AG08396 (cell line): ENCODE results near the gene MALRD1.
A peak's percentile ranks its signal among the peaks of the same experiment; 100 is the strongest.

ENCODE experiments used
- DNase-seq: peaks from one replicate; pipeline ENCODE4 v3.0.0; 2012; ENCODE audit warnings: low spot score, mixed read lengths

The MALRD1 gene

DNA sequence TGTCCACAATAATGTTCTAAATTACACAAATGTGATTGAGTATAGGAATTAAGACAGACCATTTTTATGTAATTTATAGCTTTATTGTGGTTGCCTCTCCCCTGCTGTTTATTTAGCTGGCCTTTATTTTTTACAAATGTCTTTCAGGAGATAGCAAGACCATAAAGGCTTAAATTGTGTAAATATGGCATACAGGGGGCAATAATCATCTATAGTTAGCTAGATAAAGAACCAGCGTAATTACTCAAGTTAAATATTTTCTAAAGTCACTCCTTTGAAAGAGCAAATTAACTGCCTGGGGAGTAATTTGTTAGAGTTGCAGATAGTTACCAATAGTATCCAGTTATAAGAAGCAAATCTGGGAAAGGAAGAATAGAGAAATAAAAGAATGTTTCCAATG lies at the start of gene MALRD1:
TSS of gene MALRD1 (plus strand) at position 313 of the 400 bp plus-strand sequence. CDS start 138 bp downstream, outside the sequence.
- no peak for DNase-seq

DNA sequence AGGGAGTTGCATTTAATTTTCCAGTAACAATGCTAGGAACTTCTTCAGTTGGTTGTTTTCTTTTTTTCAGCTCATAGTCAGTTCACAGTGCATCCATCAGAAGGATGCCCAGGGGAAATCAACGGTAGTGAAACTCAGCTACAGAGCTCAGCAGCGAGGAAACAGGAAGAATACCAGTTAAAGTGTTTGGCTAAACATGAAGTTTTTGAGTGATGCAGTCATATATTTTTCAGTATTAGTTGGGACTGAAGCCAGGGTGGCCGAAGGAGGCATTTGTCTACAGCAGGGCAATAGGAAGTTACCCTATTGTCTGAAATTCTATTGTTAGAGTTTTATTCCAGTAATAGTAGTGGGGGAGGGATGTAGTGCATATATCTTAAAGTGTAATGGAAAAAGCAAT lies 45.3 kb upstream of the MALRD1 start:
- DNase-seq = no peak

DNA sequence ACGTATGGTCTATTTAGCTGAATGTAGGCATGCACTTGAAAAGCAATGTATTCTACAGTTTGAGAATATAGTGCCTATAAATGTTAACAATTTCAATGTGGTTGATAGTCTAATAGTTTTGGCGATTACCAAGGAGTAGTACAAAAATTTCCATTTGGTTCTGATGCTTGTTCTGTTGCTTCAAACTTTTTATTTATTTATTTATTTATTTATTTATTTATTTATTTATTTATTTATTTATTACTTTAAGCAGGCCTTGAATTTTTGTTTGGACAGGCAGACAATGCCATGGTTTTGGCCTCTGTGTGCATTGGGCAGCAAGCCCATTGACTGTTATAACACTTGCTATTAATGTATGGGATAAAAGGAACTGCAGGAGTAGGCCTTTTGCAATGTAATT lies 36.5 kb upstream of the MALRD1 start:
- DNase-seq = no peak

DNA sequence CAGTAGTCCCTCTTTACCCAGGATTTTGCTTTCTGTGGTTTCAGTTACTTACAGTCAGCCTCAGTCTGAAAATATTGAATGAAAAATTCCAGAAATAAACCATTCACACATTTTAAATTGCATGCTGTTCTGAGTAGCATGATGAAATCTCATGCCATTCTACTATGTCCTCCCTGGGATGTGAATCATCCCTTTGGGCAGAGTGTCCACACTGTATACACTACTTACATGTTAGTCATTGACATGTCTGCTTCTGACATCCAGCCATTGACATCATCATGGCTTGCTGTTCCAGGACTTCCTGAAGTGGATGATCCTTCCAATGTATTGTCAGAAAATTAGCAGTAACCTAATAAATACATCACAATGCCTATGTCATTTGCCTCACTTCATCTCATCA lies 34.6 kb upstream of the MALRD1 start:
- DNase-seq = peak; percentile 41

DNA sequence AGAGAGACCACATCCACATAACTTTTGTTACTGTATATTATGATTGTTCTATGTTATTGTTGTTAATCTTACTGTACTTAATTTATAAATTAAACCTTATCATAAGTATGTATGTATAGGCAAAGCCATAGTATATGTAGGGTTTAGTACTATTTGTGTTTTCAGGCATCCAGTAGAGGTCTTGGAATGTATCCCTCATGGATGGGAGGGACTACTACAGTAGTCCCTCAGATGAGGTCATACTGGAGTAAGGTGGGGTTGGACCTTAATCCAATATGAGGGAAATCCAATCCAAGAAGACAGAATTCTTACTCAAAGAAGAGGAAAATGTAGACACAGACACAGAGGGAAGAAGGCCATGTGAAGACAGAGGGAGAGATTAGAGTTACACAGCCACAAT lies 34.1 kb upstream of the MALRD1 start:
- DNase-seq = no peak

DNA sequence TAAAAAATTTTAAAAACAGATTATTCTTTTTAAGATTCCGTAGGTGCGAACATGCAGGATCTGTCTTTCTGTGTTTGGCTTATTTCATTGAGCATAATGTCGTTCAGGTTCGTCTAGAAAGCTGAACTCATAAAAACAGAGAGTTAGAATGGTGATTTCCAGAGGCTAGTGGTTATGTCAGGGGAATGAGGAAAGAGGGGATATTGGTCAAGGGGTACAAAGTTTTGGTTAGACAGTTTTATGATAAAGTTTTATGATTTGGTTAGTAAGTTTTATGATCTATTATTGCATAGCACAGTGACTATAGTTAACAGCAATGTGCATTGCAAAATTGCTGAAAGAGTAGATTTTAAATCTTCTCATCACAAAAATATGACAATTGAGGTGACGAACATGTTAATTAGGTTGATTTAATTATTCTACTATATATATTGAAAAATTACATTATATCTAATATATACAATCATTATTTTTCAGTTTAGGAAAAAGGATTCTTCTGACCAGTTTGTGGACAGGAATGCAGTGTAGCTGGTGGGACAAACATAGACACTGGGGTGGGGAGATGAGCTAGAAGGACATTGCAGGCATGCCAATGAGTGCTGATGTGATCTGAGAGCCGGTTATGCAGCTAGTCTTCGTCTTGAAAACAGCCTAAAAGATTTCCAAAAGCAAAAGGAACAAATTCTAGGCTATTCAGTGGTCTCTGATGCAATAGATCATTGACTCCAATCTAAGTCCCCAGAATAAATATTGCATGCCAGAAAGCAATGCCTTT lies 31.3 kb upstream of the MALRD1 start:
- no peak for DNase-seq

DNA sequence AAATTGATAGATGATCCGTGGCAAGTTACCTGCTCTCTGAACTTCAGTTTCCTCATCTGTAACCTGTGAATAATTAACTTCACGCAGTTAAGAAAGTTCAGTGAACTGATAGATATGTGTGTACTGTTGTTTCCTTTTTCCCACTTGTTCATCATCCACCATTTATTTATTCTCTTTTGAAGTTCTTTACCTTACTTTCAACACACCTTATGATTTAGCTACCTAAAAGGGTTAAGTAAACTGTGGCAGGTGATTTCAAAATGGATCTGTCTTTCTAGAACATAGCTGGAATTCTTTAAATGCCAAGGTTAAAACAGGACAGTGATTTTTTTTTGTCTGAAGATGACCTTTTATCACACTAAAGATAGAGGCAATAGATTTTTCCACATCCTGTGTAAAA lies 27.4 kb upstream of the MALRD1 start:
- no peak for DNase-seq

DNA sequence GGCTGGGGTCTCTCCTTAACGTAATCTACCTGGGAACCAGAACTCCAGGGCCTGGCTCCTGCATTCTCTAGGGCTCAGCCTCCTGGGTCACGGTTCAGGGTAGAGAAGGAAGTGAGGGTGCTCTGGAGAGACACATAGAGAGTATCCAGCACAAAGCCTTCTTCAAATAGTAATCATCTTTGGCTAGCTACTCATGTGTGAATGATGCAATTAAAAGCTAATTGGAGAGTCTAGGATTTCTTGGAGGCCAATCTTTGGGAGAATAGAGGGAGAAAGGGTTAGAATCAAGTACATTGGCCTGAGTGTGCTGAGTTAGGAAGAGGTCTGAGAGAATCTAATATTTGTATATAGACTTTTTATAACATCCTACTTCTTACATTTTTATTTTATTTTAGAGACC lies 24.0 kb upstream of the MALRD1 start:
- no peak for DNase-seq

DNA sequence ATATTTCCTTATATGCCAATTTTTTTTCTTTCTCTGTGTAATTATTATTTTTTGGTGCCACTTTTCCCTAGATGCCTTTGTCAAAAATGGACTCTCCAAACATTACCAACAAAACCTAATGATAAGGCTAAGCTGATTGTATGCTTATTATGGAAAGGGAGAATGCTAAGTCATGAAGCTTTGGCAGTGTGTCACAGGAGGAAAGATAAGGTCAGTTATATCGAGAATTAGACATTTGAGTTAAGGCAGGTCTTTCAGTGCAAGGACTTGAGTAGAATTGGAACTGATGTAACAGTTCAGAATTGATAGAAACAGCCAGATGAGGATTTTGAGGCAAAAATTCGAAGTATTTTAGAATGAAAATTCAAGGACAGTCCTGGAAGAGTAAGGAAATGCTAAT lies 16.8 kb upstream of the MALRD1 start:
- DNase-seq = no peak

DNA sequence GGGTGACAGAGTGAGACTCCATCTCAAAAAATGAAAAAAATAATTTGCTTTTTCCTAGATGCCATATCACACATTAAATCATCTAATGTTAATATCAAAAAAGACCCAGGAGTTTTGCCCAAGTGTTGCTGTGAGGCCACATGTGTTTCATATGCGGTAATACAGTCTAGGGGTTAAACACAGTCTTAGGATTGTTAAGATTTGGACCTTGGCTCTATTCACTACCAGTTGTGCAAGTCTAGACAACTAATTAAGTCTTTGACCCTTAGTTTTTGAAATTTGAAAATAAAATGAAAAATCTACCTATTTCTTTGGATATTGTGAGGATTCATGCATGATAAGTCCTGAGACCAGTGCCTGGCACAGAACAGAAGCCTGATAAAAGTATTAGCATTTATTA lies 14.9 kb upstream of the MALRD1 start:
- no peak for DNase-seq

DNA sequence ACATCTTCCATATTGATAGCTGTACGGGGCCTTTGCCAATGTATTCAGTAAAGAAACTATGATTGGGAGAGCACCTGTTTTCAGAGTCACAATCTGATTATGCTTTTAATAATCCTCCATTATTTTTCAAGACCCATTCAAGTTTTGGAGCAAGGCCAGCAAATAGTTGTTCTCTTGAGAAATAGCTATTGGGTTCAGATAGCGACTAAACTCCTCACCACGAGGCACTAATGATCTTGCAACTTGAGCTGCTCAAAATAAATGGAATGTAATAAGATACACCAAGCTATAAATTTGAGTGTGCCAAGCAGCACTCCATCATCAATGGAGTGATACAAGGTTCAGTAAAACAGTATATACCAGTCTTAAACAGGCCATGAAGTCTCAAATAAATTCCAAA lies 7.4 kb upstream of the MALRD1 start:
- no peak for DNase-seq

DNA sequence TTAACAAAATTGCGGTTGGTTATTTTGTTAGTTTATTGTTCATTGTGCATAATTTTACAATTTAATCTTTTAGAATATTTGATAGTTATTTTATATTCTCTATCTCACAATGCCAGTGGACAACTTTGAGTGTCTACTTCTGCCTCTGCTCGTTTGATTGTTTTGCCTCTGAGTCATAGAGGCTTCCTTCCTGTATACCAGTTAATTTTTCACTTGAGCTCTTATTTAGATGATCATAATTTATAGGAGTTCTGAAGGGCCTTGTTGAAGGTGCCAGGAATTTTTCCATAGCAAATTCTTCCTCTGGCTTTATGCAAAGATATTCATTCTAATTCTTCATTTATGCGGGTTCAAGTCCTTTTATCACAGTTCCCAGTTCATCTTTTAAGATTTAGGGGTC lies 5.2 kb upstream of the MALRD1 start:
- no peak for DNase-seq

DNA sequence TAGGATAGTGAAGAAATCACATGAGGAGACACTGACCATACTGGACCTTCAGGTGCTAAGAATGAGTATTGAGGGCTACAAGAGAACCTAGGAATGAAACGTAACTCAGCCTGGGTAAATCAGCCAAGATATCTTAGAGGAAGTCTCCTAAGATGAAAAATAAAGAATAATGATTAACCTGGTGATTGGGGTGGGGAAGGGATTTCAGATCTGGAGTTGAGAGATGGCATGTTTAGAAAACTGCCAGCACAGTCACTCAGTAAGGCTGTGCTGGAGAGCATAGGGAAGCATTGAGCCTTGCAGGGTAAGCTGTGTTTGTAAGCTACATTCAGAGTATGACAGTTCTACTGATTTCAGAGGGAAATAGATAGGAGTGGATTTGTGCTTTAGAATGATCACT lies 1.9 kb upstream of the MALRD1 start:
- DNase-seq = no peak

DNA sequence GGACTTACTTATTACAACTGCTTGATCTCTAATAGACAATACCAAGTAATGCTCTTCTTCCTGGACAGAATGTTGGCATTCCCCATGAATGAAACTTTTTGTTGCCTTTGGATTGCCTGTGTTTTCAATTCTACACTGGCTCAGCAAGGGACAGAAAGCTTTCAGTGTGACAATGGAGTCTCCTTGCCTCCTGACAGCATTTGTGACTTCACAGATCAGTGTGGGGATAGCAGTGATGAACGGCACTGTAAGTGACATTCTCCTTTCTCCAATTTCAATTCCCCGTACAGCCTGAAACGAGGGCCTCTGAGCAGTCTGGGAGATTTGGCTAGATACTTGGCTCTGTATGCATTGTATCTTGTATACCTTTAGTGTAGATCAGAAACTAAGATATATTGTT lies 290 bp downstream of the MALRD1 start:
- DNase-seq = no peak

DNA sequence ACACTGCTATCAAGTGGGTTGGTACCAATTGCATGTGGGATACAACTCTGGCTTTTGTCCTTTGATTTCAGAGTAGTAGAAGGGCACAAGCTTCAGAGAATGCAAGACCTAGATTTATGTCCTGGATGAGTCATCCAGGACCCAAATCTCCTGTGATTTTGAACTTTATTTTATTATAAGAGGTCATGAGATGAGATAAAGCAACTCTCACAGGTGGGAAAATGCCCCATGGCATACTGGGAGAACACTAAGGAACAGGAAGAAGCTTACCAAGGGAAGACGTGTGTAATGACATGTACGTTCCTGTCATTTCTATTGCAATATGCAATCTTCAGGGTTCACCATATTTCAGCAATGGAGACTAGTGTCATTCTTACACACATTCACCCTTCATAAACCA lies 966 bp downstream of the MALRD1 start:
- no peak for DNase-seq

DNA sequence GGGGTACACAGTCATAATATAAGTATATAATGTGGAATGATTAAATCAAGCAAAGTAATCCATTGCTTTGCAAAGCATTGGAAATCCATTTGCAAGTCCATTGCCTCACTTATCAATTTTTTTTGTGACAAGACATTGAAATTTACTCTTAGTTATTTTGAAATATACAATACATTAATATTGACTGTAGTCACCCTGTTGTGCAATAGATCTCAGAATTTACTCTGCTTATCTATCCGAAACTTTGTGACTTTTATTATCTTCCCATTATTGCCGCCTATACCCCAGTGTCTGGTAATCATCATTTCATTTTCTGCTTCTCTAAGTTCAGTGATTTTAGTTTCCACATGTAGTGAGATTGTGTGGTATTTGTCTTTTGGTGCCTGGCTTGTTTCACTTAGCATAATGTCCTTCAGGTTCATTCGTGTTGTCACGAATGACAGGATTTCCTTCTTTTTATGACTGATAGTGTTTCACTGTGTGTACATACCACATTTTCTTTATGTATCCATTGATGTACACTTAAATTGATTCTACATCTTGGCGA lies 5.8 kb downstream of the MALRD1 start:
- no peak for DNase-seq

DNA sequence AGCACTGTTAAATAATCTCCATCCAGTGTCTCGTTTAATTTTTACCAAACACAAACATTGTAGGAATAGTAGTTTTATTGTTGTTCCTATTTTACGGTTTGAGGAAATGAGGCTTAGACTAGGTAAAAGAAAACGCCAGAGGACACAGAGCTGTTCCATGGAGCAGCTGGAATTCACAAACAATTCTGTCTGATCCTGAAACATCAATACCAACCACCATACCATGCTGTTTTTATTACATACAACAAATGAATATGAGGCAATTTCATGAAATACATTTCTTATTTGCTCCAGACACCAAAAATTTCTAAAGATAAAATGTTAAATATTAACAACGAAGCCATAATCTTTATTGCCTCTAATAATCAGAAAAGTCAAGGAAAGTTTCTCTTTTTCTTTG lies 9.4 kb downstream of the MALRD1 start:
- no peak for DNase-seq

DNA sequence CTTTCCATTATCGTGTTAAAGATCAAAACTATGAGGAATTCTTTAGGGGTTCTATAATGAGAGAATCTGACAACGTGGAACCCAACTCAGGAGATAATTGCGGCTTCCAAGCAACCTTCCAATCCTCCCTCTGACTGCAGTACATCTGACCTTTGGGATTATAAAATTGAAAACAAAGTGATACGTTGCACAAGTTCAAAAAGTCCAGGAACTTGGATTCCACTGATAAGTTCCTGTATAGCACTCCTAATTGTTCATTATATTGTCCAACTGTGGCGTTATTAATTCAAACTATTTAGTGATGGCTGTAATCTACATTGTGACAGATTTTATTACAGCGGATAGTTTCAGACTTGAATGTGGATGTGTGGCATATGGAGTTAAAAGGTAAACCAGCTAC lies 15.4 kb downstream of the MALRD1 start:
- DNase-seq = no peak

DNA sequence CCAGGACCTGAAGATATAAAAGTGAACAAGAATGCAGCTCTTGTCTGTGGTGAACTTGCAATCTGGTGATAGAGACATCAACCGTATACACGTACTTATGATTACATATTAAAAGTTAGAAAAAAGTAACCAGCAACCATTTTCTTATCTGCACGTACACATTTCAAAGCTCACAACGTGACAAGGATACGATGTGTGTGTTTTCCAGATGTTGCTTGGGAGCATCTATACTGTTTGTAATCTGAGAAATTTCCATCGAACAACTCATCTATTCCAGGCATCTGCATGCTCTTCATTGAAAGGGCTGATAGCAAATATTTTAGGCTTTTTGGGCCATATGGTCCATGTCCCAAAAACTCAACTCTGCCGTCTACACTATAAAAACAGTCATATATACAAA lies 23.3 kb downstream of the MALRD1 start:
- DNase-seq = no peak

DNA sequence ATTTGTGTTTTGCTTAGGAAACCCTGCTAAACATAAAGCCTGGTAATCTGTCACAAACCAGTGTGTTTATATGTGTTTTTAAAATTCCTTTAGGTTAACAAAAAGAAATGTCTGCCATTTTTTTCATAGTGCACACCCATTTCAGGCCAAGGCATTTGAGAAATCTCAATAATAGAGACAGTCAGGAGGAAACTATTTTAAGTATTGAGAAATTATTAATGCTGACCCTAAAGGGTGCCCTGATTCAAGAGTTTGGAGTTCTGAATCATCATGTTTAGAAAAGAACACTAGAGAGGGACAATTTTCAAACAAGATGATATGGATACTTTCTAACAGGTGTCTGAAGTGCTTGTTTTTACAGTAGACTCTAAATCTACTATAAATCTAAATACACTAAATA lies 28.7 kb downstream of the MALRD1 start:
- no peak for DNase-seq

DNA sequence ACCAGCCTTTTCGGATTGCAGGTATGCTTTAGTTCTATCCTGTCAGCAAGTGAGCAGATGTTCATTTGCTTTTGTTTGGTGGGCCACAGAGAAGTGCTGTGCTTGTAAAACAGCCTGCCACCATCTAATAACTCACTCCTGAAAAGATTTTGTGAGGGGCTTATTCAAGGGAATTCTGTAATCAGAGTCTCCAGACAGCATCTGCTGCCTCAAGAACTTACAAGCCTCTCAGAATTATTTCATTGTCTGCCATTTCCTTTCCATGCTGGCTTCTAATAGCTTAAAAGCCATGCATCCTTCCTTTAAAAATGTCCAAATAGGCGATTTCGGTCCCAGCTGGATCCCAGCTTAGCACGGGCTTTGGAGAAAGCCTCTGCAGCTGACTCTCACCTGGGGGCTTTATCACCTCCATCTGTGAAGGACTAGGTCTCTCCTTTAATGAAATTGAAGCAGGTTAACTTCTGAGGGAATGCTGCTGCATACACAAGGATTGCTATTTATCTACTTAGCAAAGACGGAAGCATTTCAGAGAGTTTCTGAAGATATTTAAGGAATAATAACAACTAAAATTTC lies 48.0 kb downstream of the MALRD1 start:
- DNase-seq = no peak

DNA sequence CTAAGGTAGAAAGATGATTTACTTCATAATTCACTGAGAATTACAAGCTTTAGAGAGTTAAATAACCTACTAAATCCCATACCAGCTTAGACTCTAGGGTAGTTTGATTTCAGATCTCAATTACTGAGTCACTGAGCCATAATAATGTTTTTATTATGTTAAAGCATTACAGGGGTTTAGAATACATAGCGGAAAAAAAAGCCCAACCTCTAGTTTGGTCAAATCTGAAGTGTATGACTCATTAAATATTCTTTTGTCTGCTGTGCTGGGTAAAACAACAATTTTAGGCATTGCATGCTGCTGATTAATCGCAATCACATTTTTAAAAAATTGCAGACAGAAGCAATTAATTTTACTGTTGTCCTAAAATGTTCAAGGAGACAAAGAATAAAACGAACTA lies 48.5 kb downstream of the MALRD1 start:
- no peak for DNase-seq

DNA sequence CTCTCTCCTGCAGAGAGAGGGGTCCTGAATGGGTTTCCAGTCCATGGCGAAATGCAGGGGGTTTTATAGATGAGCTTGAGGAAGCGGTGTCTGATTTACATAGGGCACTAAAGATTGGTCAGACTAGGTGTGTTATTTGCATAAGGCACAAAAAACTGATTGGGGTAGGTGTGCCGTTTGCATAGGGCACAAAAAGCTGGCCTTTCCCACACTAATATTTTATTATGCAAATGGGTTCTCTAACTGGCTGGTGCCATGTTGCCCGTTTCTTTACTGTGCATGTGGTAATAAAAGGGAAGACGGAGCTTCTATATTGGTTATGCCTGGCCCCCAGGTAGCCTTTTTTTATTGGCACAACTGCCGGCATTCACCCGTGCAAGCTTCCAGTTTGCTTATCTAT lies 50.2 kb downstream of the MALRD1 start:
- no peak for DNase-seq

DNA sequence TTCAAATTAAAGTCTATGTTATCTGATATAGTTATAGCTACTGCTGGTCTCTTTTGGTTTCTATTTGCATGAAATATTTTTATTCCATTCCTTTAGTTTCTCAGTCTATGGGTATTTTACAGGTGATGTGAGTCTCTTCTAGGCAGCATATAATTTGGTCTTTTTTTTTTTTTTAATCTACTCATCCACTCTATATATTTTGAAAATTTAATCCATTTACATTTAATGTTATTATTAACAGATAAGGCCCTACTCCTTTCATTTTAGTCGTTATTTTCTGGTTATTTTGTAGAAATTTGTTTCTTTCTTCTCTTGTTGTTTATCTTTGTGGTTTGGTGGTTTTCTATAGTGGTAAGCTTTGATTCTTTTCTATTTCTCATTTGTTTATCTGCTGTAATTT lies 58.8 kb downstream of the MALRD1 start:
- no peak for DNase-seq
